H1 (cell line): ENCODE measurements around the gene AKR7A2. TPM values are rescaled to one million over a fixed set of nuclear protein-coding genes. Genes with fewer than 3 reads are reported as not detected.

Source experiments
- CTCF ChIA-PET: fragments of 300-600 bp; sonication (Branson Sonifier 250); formaldehyde crosslinking; loops from one replicate; lab custom pipeline; 2021; ENCODE audit not compliant: partially characterized antibody; lab: Charles Lee
- POLR2A ChIA-PET: fragments of 300-600 bp; sonication (Branson Sonifier 250); formaldehyde crosslinking; loops from one replicate; lab custom pipeline; 2021; ENCODE audit warnings: inconsistent platforms; ENCODE audit not compliant: partially characterized antibody; lab: Charles Lee
- DNase-seq, 2 experiments: peaks; one replicate each; pipeline versions ENCODE4 v3.0.0 to v3.0.0-alpha.2; 2010 to 2022; ENCODE audit warnings: low spot score in 2 of 2, low read depth in 1 of 2, mixed read lengths in 1 of 2
- FAIRE-seq: peaks from 2 replicates; lab custom pipeline; 2011; peaks lifted over from hg19 to GRCh38; lab: Jason Lieb, UNC
- H2AFZ ChIP-seq: 2 replicates; pipeline ENCODE4 v1.8.1; 2012; ENCODE audit warnings: low read length, inconsistent platforms
- H2AK5ac ChIP-seq: 2 replicates; pipeline ENCODE4 v1.6.1; 2013; ENCODE audit warnings: low read depth, low read length
- H2BK120ac ChIP-seq: replicated peaks from 2 replicates; pipeline ENCODE3; 2013; ENCODE audit warnings: low read depth, low read length, inconsistent platforms
- H2BK12ac ChIP-seq: 2 replicates; pipeline ENCODE4 v1.6.1; 2013; ENCODE audit warnings: low read depth, low read length
- H2BK15ac ChIP-seq: 2 replicates; pipeline ENCODE4 v1.6.1; 2013; ENCODE audit warnings: low read length
- H2BK20ac ChIP-seq: 2 replicates; pipeline ENCODE4 v1.6.1; 2013; ENCODE audit warnings: low read length
- H2BK5ac ChIP-seq: 2 replicates; pipeline ENCODE4 v1.6.1; 2013; ENCODE audit warnings: low read depth, low read length
- H3K14ac ChIP-seq: 2 replicates; pipeline ENCODE4 v1.6.1; 2013; ENCODE audit warnings: inconsistent platforms; ENCODE audit not compliant: insufficient read length
- H3K18ac ChIP-seq: 2 replicates; pipeline ENCODE4 v1.6.1; 2013; ENCODE audit warnings: low read length; ENCODE audit errors: extremely low read depth
- H3K23ac ChIP-seq: 2 replicates; pipeline ENCODE4 v1.6.1; 2013; ENCODE audit warnings: inconsistent platforms; ENCODE audit not compliant: insufficient read length
- H3K23me2 ChIP-seq: 2 replicates; pipeline ENCODE4 v1.6.1; 2013; ENCODE audit warnings: low read depth, low read length
- H3K27ac ChIP-seq: 2 replicates; pipeline ENCODE4 v1.6.1; 2011; ENCODE audit warnings: low read depth, low read length, inconsistent platforms
- H3K27me3 ChIP-seq, 4 experiments: replicated peaks in 1 of 4; 1 replicate in 1 of 4; 2 replicates in 3 of 4; pipeline versions ENCODE4 v1.6.1 to v1.8.1; 2011 to 2013; ENCODE audit warnings: low read length in 3 of 4, mild to moderate bottlenecking in 3 of 4, inconsistent platforms in 2 of 4, mixed read lengths in 2 of 4, moderate library complexity in 1 of 4; ENCODE audit not compliant: control insufficient read depth in 3 of 4, insufficient read depth in 3 of 4; ENCODE audit errors: extremely low read depth in 1 of 4
- H3K36me3 ChIP-seq, 4 experiments: 2 replicates each; pipeline versions ENCODE4 v1.6.1 to v1.8.1; 2011 to 2013; ENCODE audit warnings: mild to moderate bottlenecking in 4 of 4, low read length in 3 of 4, moderate library complexity in 2 of 4, control low read depth in 1 of 4, inconsistent platforms in 1 of 4; ENCODE audit not compliant: insufficient read depth in 4 of 4, control insufficient read depth in 2 of 4
- H3K4ac ChIP-seq: replicated peaks from 2 replicates; pipeline ENCODE3; 2013; ENCODE audit warnings: low read length, low read depth, mixed read lengths, inconsistent platforms; ENCODE audit not compliant: insufficient read length
- H3K4me1 ChIP-seq, 4 experiments: replicated peaks in 1 of 4; 1 replicate in 1 of 4; 2 replicates in 3 of 4; pipeline versions ENCODE4 v1.6.1 to v1.8.1; 2011 to 2013; ENCODE audit warnings: low read length in 3 of 4, inconsistent platforms in 2 of 4, mixed read lengths in 1 of 4; ENCODE audit not compliant: insufficient read depth in 4 of 4, control insufficient read depth in 3 of 4
- H3K4me2 ChIP-seq, 2 experiments: 2 replicates each; pipeline versions ENCODE4 v1.6.1 to v1.8.1; 2011 to 2013; ENCODE audit warnings: low read depth in 2 of 2, low read length in 2 of 2, control low read depth in 1 of 2, inconsistent platforms in 1 of 2, mild to moderate bottlenecking in 1 of 2; ENCODE audit not compliant: insufficient read depth in 1 of 2
- H3K4me3 ChIP-seq, 4 experiments: fragments of 200-600, 300-600 bp in 1 of 4; sonication (generic), shearing (Covaris generic), sonication (Bioruptor Twin) in 1 of 4; 2 replicates each; pipeline versions ENCODE4 v1.5.1 to v1.8.1; 2011 to 2016; ENCODE audit warnings: low read length in 4 of 4, low read depth in 3 of 4, control low read depth in 2 of 4, inconsistent platforms in 2 of 4, mild to moderate bottlenecking in 2 of 4, mixed read lengths in 1 of 4, moderate library complexity in 1 of 4; ENCODE audit not compliant: insufficient read depth in 2 of 4; ENCODE audit errors: extremely low read depth in 1 of 4
- H3K56ac ChIP-seq: replicated peaks from 2 replicates; pipeline ENCODE3; 2013; ENCODE audit warnings: low read depth, mild to moderate bottlenecking, mixed read lengths, low read length, inconsistent platforms; ENCODE audit not compliant: insufficient read length
- H3K79me1 ChIP-seq: 2 replicates; pipeline ENCODE4 v1.6.1; 2013; ENCODE audit warnings: low read depth, low read length, control low read depth
- H3K79me2 ChIP-seq, 2 experiments: 2 replicates each; pipeline versions ENCODE4 v1.6.1 to v1.8.1; 2012 to 2013; ENCODE audit warnings: low read length in 2 of 2, mild to moderate bottlenecking in 2 of 2, inconsistent platforms in 1 of 2; ENCODE audit not compliant: insufficient read depth in 2 of 2, control insufficient read depth in 1 of 2
- H3K9ac ChIP-seq, 4 experiments: replicated peaks in 1 of 4; 1 replicate in 1 of 4; 2 replicates in 3 of 4; pipeline versions ENCODE4 v1.6.1 to v1.8.1; 2011 to 2013; ENCODE audit warnings: low read depth in 3 of 4, low read length in 3 of 4, control low read depth in 2 of 4, mild to moderate bottlenecking in 2 of 4, moderate library complexity in 2 of 4, inconsistent platforms in 1 of 4; ENCODE audit errors: extremely low read depth in 1 of 4
- H3K9me3 ChIP-seq, 2 experiments: 2 replicates each; pipeline versions ENCODE4 v1.6.1 to v1.8.1; 2012 to 2013; ENCODE audit warnings: mild to moderate bottlenecking in 2 of 2, moderate library complexity in 2 of 2, control low read depth in 1 of 2, inconsistent platforms in 1 of 2, low read depth in 1 of 2, low read length in 1 of 2, mixed read lengths in 1 of 2; ENCODE audit not compliant: insufficient read depth in 2 of 2
- H4K20me1 ChIP-seq, 2 experiments: replicated peaks in 1 of 2; 2 replicates each; pipeline versions ENCODE3 to v1.8.1; 2011 to 2013; ENCODE audit warnings: inconsistent platforms in 2 of 2, low read length in 2 of 2, mild to moderate bottlenecking in 1 of 2; ENCODE audit not compliant: insufficient read depth in 2 of 2, control insufficient read depth in 1 of 2
- H4K5ac ChIP-seq: 2 replicates; pipeline ENCODE4 v1.6.1; 2013; ENCODE audit warnings: low read length, low read depth, mixed read lengths, inconsistent platforms; ENCODE audit not compliant: insufficient read length
- H4K8ac ChIP-seq: 2 replicates; pipeline ENCODE4 v1.8.0; 2013; ENCODE audit warnings: mild to moderate bottlenecking, moderate library complexity, low read length, inconsistent platforms; ENCODE audit not compliant: insufficient read depth; ENCODE audit errors: extremely low read depth
- H4K91ac ChIP-seq: replicated peaks from 2 replicates; pipeline ENCODE3; 2013; ENCODE audit warnings: low read length, mixed read lengths, inconsistent platforms; ENCODE audit not compliant: insufficient read length
- EGR1 ChIP-seq: IDR thresholded peaks from 2 replicates; pipeline ENCODE4 v1.6.1; 2011; ENCODE audit warnings: low read depth, low read length, borderline replicate concordance
- HDAC2 ChIP-seq, 2 experiments: fragments of 300-600 bp in 1 of 2; sonication (generic) in 1 of 2; IDR thresholded peaks; 2 replicates each; pipeline ENCODE4 v1.6.1; 2011 to 2012; ENCODE audit warnings: low read depth in 2 of 2, low read length in 2 of 2, mild to moderate bottlenecking in 2 of 2, moderate library complexity in 2 of 2, borderline replicate concordance in 1 of 2, inconsistent platforms in 1 of 2
- KDM4A ChIP-seq: IDR thresholded peaks from one replicate; pipeline ENCODE4 v1.7.1; 2012; ENCODE audit warnings: low read depth, mild to moderate bottlenecking, moderate library complexity, low read length, inconsistent platforms; ENCODE audit not compliant: severe bottlenecking
- RBBP5 ChIP-seq: IDR thresholded peaks from 2 replicates; pipeline ENCODE4 v1.7.1; 2012; ENCODE audit warnings: low read depth, mild to moderate bottlenecking, inconsistent platforms, low read length, moderate library complexity, borderline replicate concordance
- WGBS, 2 experiments: shearing (Covaris generic) in 1 of 2; methylation state at CpG; one replicate each; pipeline versions ENCODE4 v1.1.6 to v1.1.7; 2013 to 2015; ENCODE audit warnings: low lambda C conversion rate in 2 of 2, mixed read lengths in 2 of 2, inconsistent platforms in 1 of 2, low coverage in 1 of 2, missing lambda C conversion rate in 1 of 2; ENCODE audit not compliant: insufficient replicate concordance in 2 of 2, insufficient coverage in 1 of 2, insufficient read length in 1 of 2; ENCODE audit errors: extremely low coverage in 1 of 2, missing lambda C conversion rate in 1 of 2; 5-methylcytosine and 5-hydroxymethylcytosine counted together
- polyA plus RNA-seq, 7 experiments: library from polyadenylated mRNA; depleted of rRNA in 3 of 7; stranded (reverse) in 5 of 7; unstranded in 2 of 7; fragments of >200 nt in 5 of 7; fragments of 200-250 nt in 2 of 7; gene quantifications; 1 replicate in 5 of 7; 2 replicates in 1 of 7; 4 replicates in 1 of 7; pipeline versions ENCODE4 v1.2.1 to v1.2.3, GENCODE V29; 2011 to 2013; ENCODE audit warnings: missing spikeins in 2 of 7, mixed read lengths in 2 of 7
- total RNA-seq: library from RNA; stranded (reverse); fragmentation: NEBNext Ultra II Directional; extraction: Animal tissue kit (Norgen Biotek cat#: 25700); gene quantifications from 2 replicates; pipeline ENCODE4 v1.2.1, GENCODE V29; 2021

AKR7A2 gene
- total and polyA plus RNA-seq, 2 of the 8 experiments (the other 6 are each of a cell fraction or from before 2014, with no cell fraction given): 32.0 to 48.3 TPM

GRCh38 chr1:19356266-19356665 lies 44.3 kb upstream of the AKR7A2 start:
- no peak overlapping the region for H3K9ac ChIP-seq
- WGBS, 2 experiments: 83% methylated on average over 5 of the region's 5 CpGs; no CpG with 5 or more reads in 1 of the 2 experiments
- no peak for DNase-seq
- no peak overlapping the region for H4K91ac ChIP-seq
- no peaks in the 10 kb centered on the region for H3K9me3 ChIP-seq
- H3K36me3 ChIP-seq: peaks cover 3 to 27% (median 14%) of the 10 kb centered on the region in 4 experiments; a peak in 6 of 8 replicates
- H3K79me1 ChIP-seq: peaks cover 8% of the 10 kb centered on the region
- H4K8ac ChIP-seq: no peak overlapping the region
- H3K56ac ChIP-seq: no peak overlapping the region
- H2BK120ac ChIP-seq: no peak overlapping the region
- H3K14ac ChIP-seq: no peak overlapping the region
- no peak overlapping the region for H2BK20ac ChIP-seq
- no peak for FAIRE-seq
- no peak overlapping the region for H2AK5ac ChIP-seq
- no peak overlapping the region for H4K5ac ChIP-seq
- H3K4ac ChIP-seq: no peak overlapping the region
- H3K4me2 ChIP-seq: no peak overlapping the region
- H3K4me1 ChIP-seq: peaks cover 8 to 24% (median 17%) of the 10 kb centered on the region in 4 experiments
- H3K23me2 ChIP-seq: no peaks in the 10 kb centered on the region
- ChIA-PET POLR2A (interaction anchor here (0.6 kb wide), 1 partner anchor 241 kb away, joined by 3 read pairs; no protein-coding TSS in a partner anchor), CTCF (interaction anchor here (0.6 to 5.3 kb wide), 6 partner anchors 10 to 298 kb away, joined by 3 to 72 read pairs (median 4); no protein-coding TSS in a partner anchor)
- H3K18ac ChIP-seq: no peak overlapping the region
- peaks cover 17 to 20% of the 10 kb centered on the region in 2 experiments for H4K20me1 ChIP-seq
- H2BK5ac ChIP-seq: no peak overlapping the region
- no peak overlapping the region for H3K23ac ChIP-seq
- H2AFZ ChIP-seq: no peak overlapping the region
- H2BK12ac ChIP-seq: no peak overlapping the region
- peaks cover 0 to 13% of the 10 kb centered on the region in 2 experiments; a peak in 2 of 4 replicates for H3K79me2 ChIP-seq
- no peak overlapping the region for H2BK15ac ChIP-seq
- H3K4me3 ChIP-seq: no peak overlapping the region
- H3K27ac ChIP-seq: no peak overlapping the region
- no peaks in the 10 kb centered on the region for H3K27me3 ChIP-seq
- TF ChIP-seq RBBP5 (no peak), EGR1 (no peak), KDM4A (no peak), HDAC2 (IDR thresholded peaks at IDR 0.05; ENCODE audit: borderline replicate concordance in 1 of 2, low read depth in 2 of 2, low read length in 2 of 2) (no peak)
